Measurements from ENCODE around the gene RC3H2.

RC3H2 gene

GRCh38 chr9:122800066-122801060 lies 104.8 kb downstream of the RC3H2 start, which contains the start of gene OR1K1:
Gene OR1K1 (plus strand): TSS chr9:122800123. CDS start chr9:122800123, 0 bp downstream.
- DNase-seq (ENCODE audit: low read depth in 2 of 2): no peak

- no peak for DNase-seq (ENCODE audit: low read depth in 2 of 2)
These were observed 107.7 kb downstream of the RC3H2 start for GRCh38 chr9:122797316-122798063.

All from fibroblast of skin of left biceps (primary cell).